Measurements from ENCODE around the gene CD300LB.

Gene CD300LB

GRCh38 chr17:74549343-74549742, 18.1 kb upstream of the CD300LB start:
- DNase-seq (ENCODE audit: low read depth in 2 of 2): no peak

DNA sequence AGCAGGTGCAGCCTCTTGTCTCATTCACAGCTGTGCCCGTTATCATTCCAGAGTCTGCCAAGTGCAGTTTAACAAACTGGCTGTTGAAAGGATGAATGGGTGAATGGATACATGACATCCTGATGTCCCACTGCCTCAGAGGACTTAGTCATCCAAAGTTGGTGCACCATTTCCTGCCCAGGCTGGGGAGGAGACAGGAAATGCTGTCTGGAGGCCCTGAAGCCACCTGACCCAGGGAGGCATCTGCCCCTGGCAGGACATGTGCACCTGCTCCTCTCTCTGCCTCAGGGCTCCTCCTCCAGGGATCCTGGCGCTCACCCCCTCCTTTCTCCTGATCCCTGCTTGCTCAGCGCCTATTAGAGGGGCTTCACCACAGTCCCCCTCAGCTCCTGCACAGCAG, 16.5 kb upstream of the CD300LB start:
- no peak for DNase-seq (ENCODE audit: low read depth in 2 of 2)

DNA sequence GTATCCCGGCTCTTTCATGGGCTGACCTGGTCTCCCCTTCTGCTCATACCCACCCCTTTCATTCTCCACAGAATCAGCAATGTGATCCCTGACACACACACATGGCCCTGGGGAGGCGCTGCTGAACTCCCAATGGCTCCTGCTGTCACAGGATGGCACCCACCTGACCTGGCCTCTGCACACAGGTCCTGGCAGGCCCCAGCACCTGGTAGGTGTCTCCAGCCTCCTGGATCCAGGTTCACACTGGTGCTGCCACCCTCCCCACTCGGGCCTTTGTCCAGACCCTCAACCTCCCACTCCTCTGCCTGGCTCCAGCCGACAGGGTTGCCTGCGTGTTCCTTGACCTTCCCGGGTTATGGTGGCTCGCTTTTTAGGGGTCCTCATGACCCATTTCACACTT, 16.0 kb upstream of the CD300LB start:
- no peak for DNase-seq (ENCODE audit: low read depth in 2 of 2)

GRCh38 chr17:74546586-74546985, 15.3 kb upstream of the CD300LB start:
- no peak for DNase-seq (ENCODE audit: low read depth in 2 of 2)

DNA sequence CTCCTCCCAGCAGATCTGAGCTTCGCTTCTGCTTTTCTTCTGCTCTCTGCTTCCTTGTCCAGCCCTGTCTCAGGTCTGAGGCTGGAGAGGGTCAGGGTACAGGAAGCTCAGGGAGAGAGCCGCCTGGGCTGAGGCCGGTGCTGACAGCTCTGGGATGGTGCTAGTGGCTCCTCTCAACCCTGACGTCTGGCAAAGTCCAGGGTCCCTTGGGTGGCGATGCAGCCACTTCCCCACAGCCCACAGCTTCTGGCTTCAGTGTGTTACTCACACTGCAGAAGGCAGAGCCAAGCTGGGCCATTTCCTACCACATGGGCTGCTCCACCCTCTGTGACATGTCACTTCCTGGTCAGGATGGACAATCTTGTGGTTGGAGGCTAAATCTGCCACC, 14.6 kb upstream of the CD300LB start, which contains the start of gene CD300C:
Gene CD300C, minus strand, starts transcription at position 273 of the 388 bp plus-strand sequence. CDS start 333 bp downstream, outside the sequence.
- DNase-seq (ENCODE audit: low read depth in 2 of 2): no peak

DNA sequence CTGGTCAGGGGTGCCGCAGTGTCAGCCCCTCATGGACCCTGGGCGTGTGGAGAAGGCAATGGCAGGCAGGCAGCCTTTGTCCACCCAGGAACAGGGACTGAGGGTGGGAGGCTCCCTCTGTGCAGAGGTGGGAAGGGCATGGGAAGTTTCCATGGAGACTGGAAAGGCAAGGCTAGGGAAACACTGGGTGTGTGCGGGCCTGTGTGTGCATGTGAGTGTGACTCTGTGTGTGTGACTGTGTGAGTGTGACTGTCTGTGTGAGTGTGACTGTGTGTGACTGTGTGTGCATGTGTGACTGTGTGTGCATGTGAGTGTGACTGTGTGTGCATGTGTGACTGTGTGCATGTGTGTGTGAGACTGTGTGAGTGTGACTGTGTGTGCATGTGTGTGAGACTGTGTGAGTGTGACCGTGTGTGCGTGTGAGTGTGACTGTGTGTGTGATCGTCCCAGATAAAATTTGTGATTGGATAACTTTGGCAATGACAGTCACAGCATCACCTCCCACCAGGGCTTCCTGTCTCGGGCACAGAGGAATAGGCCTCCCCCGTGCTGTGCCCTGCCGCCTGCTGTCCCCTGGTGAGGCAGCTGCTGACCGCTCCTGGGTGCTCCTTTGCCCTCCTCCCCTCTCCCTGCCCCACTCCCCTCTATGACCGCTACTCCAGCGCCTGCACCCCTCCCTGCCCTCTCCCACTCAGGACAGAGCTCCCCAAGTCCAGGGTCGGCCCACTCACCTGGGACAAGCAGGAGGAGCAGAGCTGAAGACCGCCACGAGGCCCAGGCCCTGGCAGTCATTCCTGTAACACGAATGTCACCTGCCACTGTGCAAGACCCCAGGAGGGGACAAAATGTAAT, 13.9 kb upstream of the CD300LB start:
- no peak for DNase-seq (ENCODE audit: low read depth in 2 of 2)

- no peak for DNase-seq (ENCODE audit: low read depth in 2 of 2)
Observed at GRCh38 chr17:74543891-74544760, 12.9 kb upstream of the CD300LB start.

DNA sequence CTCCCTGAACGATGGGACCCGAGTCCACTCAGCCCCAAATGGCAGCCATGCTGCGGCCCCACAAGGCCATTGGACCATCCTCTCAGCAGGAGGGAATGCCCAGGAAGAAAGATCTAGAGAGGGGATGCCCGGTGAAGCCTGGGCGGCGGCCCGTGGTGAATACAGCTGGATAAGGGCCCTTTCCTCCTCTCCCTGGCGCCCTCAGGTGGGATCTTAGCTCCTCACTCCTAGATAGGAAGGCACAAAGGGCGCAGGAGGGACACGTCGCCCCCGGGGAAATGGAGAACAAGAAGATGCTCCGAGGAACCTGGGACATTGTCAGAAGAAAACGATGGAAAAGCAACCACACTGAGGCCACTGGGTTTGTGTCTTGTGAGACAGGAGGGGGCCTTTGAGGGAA, 12.1 kb upstream of the CD300LB start:
- DNase-seq (ENCODE audit: low read depth in 2 of 2): no peak

GRCh38 chr17:74542727-74543383, 11.6 kb upstream of the CD300LB start:
- DNase-seq (ENCODE audit: low read depth in 2 of 2): no peak

DNA sequence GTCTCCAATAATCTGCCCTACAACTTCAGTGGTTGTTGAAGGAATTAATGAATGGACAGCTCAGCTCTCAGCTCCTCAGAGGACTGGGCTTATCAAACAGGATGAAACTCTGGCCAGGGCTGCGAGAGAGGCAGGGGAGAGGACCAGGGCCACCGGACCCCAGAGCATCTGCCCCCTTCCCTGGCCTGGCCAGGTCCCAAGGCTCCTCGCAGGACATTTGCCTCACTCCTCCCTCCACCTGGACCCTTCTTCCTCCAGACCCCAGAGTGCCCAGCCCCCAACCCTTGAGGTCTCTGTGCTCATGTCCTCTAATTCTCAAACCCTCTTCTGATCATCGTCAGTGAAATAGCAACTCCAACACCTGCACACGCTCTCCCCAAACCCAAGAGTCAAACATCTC, 10.9 kb upstream of the CD300LB start:
- no peak for DNase-seq (ENCODE audit: low read depth in 2 of 2)

DNA sequence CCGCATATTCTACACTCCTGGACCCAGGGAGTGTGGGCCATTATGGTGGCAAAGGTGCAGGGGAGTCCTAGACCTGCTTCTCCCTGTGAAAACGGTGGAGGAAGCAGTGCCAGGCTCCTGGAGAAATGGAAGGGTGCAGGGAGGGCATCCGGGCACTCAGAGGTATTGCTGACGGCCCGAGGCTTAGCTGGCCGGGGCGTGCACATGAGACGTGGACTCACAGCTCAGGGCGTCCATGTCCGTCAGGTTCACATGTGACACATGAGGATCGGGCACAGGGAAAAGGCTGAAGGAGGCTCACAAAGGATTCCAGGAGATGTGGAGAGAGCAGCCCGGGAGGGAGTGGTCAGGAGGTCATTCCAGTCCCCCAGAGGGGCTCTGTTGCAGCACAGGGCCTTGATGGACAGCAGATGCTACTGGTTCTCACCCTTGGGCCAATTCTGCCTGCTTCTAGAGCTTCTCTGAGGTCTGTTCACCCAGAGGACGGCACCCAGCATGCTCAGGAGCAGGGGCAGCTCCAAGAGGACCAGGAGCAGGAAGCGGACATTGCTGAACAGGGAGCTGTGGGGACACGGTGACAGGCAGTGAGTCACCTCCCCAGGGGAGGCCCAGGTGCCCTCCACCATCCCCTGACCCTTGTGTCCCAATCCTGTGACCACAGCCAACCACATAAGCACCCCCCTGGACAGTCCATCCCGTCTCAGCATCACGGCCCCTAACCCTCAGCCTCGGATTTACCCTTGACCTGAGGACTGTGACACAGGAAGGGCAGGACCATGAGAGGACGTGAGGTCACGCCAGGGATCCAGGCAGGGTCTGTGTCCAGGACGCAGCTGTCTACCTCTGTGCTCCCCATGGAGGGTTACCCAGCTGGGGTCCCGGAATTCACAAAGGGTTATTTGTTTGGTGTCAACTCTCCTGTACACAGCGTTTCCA, 10.2 kb upstream of the CD300LB start:
- no peak for DNase-seq (ENCODE audit: low read depth in 2 of 2)

DNA sequence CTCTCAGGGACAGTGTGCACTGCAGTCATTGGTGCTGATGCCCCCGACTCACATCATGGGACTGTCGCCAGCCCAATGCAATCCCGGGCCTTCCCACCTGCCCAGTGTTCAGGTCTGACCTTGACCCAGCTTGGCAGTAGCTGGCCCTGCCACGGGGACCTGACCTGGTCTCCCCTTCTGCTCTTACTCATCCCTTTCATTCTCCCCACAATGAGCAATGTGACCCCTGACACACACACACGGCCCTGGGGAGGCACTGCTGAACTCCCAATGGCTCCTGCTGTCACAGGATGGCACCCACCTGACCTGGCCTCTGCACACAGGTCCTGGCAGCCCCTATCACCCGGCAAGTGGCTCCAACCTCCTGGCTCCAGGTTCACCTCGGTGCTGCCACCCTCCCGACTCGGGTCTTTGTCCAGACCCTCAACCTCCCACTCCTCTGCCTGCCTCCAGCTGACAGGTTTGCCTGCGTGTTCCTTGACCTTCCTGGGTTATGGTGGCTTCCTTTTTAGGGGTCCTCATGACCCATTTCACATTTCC, 8.1 kb upstream of the CD300LB start:
- DNase-seq (ENCODE audit: low read depth in 2 of 2): no peak

GRCh38 chr17:74536890-74537289, 5.6 kb upstream of the CD300LB start:
- DNase-seq (ENCODE audit: low read depth in 2 of 2): no peak

DNA sequence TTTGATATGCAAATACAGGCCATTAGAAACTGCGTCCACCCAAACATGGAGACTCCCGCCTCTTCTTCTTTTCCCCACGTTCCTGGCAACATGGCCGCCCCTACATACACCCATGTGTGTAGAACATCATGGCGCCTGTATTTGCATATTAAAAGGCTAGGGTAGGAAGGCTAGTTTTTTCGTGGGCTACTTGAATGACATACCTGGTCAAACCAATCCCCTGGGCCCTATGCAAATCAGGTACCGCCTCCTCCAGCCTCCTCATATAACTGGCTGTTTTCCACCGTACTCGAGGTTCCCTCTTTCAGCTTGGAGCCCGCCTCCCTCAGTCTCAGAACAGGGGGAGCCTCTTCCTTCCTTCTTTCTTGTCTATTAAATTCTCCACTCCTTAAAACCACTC, 840 bp upstream of the CD300LB start:
- DNase-seq (ENCODE audit: low read depth in 2 of 2): no peak

DNA sequence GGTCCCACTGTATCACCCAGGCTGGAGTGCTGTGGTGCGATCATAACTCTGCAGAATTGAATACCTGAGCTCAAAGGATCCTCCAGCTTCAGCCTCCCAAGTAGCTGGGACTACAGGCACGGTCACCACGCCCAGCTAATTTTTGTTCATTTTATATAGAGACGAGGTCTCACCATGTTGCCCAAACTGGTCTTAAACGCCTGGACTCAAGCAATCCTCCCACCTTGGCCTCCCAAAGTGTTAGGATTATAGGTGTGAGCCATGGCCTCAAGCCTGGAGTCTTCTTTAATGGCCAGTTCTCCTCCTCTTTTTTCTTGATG, 484 bp downstream of the CD300LB start:
- no peak for DNase-seq (ENCODE audit: low read depth in 2 of 2)

DNA sequence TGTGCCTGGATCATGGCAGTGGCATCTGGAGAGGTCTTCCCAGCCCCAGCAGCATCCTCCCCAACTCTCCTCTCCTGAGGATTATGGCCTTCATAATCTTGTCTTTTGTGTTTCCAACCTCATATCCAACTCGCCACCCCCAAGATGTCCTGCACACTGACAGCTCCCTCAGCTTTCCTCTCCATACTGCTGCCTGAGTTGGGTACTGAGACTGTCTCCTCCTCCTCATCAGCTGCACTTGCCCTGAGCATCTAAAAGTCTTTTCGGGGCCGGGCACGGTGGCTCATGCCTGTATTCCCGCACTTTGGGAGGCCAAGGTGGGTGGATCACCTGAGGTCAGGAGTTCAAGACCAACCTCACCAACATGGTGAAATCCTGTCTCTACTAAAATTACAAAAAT, 2.0 kb downstream of the CD300LB start:
- no peak for DNase-seq (ENCODE audit: low read depth in 2 of 2)

DNA sequence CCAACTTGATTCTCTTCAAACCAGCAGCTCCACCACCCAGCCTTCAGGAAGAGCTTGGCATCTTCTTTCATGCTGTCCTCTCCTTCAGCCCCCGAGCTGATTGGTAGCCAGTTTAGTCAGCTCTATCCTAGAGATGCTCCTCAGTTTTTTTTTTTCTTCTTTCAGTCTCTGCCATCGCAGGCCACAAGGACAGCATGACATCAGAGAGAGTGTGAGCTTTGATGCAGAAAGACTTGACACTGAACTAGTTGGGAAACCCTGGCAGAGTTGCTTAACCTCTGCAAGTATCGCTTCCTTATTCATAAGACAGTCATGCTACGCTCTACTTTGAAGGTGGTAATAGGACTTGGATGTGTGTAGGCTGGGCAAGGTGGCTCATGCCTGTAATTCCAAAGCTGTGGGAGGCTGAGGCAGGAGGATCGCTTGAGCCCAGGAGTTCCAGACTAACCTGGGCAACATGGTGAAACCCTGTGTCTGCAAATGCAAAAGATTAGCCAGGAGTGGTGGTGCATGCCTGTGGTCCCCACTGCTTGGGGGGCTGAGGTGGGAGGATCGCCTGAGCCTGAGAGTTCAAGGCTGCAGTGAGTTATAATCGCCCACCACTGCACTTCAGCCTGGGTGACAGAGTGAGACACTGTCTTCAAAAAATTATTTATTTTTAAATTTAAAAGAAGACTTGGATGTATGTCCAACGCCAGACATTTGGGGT, 2.6 kb downstream of the CD300LB start:
- no peak for DNase-seq (ENCODE audit: low read depth in 2 of 2)

DNA sequence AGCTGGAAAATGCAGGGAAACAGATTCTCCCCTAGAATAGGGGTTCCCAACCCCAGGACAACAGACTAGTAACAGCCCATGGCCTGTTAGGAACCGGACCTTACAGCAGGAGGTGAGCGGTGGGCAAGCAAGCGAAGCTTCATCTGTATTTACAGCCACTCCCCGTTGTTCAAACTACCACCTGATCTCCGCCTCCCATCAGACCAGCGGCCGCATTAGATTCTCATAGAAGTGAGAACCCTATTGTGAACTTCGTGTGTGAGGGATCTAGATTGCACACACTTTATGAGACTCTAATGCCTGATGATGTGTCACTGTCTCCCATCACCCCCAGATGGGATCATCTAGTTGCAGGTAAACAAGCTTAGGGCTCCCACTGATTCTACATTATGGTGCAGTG, 3.5 kb downstream of the CD300LB start:
- DNase-seq (ENCODE audit: low read depth in 2 of 2): no peak

GRCh38 chr17:74527081-74527480, 4.2 kb downstream of the CD300LB start:
- no peak for DNase-seq (ENCODE audit: low read depth in 2 of 2)

DNA sequence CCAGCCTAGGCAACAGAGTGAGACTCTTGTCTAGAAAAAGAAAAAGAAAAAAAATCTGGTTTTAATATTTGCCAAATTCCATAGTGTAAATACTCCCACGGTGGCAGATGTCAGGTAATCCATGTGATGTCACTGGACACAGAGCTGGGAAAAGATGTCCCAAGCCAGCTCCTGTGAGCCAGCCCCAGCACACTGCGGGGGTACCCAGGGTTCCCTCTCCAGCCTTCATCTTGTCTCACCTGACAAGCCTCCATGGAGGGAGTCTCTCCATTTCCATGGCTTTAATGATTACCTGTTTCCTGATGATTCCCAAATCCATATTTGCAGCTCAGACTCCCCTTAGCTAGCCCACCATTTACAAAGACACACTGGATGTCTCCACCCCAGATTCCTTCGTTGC, 4.6 kb downstream of the CD300LB start:
- no peak for DNase-seq (ENCODE audit: low read depth in 2 of 2)
